ENCODE results near the gene SEMA3G. TPM values are rescaled to one million over a fixed set of nuclear protein-coding genes. Genes with fewer than 3 reads are reported as not detected.

The SEMA3G gene
- total RNA-seq, 4 donors from 2014 or later: 4.4 to 91.2 (median 16.7) TPM

- no peak for DNase-seq
- Histone ChIP-seq H3K27ac (no peak overlapping the region), H3K27me3 (no peaks in the 10 kb centered on the region), H3K36me3 (no peaks in the 10 kb centered on the region), H3K9me3 (no peaks in the 10 kb centered on the region), H3K4me1 (no peaks in the 10 kb centered on the region), H3K4me3 (no peak overlapping the region)
- TF ChIP-seq CTCF (IDR thresholded peaks at IDR 0.05) (no peak), POLR2A (IDR thresholded peaks at IDR 0.05) (no peak)
- intact Hi-C loops (cut with DNase I; ENCODE audit: low total_unique reads): no loop called here
Measured at GRCh38 chr3:52463416-52463815, 18.5 kb upstream of the SEMA3G start.

- H3K27ac ChIP-seq: no peak overlapping the region
Measured at GRCh38 chr3:52461874-52462273, 17.0 kb upstream of the SEMA3G start.

GRCh38 chr3:52458770-52459545, 14.1 kb upstream of the SEMA3G start:
- H3K4me3 ChIP-seq: no peak overlapping the region
- intact Hi-C loops (cut with DNase I; ENCODE audit: low total_unique reads): no loop called here
- no peak overlapping the region for H3K27ac ChIP-seq
- H3K9me3 ChIP-seq: no peaks in the 10 kb centered on the region
- no peaks in the 10 kb centered on the region for H3K27me3 ChIP-seq
- no peak for TF ChIP-seq CTCF (IDR thresholded peaks at IDR 0.05)
- no peak for TF ChIP-seq POLR2A (IDR thresholded peaks at IDR 0.05)
- no peak for DNase-seq
- no peaks in the 10 kb centered on the region for H3K36me3 ChIP-seq
- H3K4me1 ChIP-seq: peaks cover 0 to 7% of the 10 kb centered on the region in 2 donors

More at GRCh38 chr3:52461874-52462273, 17.0 kb upstream of the SEMA3G start:
- intact Hi-C loops (cut with DNase I; ENCODE audit: low total_unique reads): no loop called here
- H3K27me3 ChIP-seq: no peaks in the 10 kb centered on the region
- TF ChIP-seq CTCF (IDR thresholded peaks at IDR 0.05) (no peak), POLR2A (IDR thresholded peaks at IDR 0.05) (no peak)
- H3K36me3 ChIP-seq: no peaks in the 10 kb centered on the region
- no peak for DNase-seq
- peaks cover 0 to under 1% of the 10 kb centered on the region in 2 donors for H3K4me1 ChIP-seq
- H3K9me3 ChIP-seq: no peaks in the 10 kb centered on the region
- no peak overlapping the region for H3K4me3 ChIP-seq

- Histone ChIP-seq H3K4me3 (no peak overlapping the region), H3K4me1 (peaks cover 0 to 7% of the 10 kb centered on the region in 2 donors), H3K9me3 (no peaks in the 10 kb centered on the region), H3K36me3 (no peaks in the 10 kb centered on the region), H3K27ac (no peak overlapping the region), H3K27me3 (no peaks in the 10 kb centered on the region)
- intact Hi-C loops (cut with DNase I; ENCODE audit: low total_unique reads): no loop called here
- DNase-seq: no peak
- TF ChIP-seq CTCF (IDR thresholded peaks at IDR 0.05) (no peak), POLR2A (IDR thresholded peaks at IDR 0.05) (no peak)
Measured at GRCh38 chr3:52458031-52458760, 13.3 kb upstream of the SEMA3G start.

- intact Hi-C loops (cut with DNase I; ENCODE audit: low total_unique reads): no loop called here
- H3K36me3 ChIP-seq: no peaks in the 10 kb centered on the region
- H3K4me1 ChIP-seq: peaks cover 0 to 7% of the 10 kb centered on the region in 2 donors
- TF ChIP-seq POLR2A (IDR thresholded peaks at IDR 0.05): no peak
- no peak for TF ChIP-seq CTCF (IDR thresholded peaks at IDR 0.05)
- H3K4me3 ChIP-seq: peak overlapping the region; percentile 89 to 97
- H3K9me3 ChIP-seq: no peaks in the 10 kb centered on the region
- DNase-seq: no peak
- H3K27me3 ChIP-seq: no peaks in the 10 kb centered on the region
- H3K27ac ChIP-seq: peak overlapping the region; percentile 90 to 95
Measured at GRCh38 chr3:52456800-52457183, 11.9 kb upstream of the SEMA3G start.

Measured in uterus (tissue), 4 donors.